Measurements from ENCODE around the gene GAS7. TPM values are rescaled to one million over a fixed set of nuclear protein-coding genes. Genes with fewer than 3 reads are reported as not detected.

The GAS7 gene
- total RNA-seq, 1 experiment from 2014 or later = 6.0 TPM

DNA sequence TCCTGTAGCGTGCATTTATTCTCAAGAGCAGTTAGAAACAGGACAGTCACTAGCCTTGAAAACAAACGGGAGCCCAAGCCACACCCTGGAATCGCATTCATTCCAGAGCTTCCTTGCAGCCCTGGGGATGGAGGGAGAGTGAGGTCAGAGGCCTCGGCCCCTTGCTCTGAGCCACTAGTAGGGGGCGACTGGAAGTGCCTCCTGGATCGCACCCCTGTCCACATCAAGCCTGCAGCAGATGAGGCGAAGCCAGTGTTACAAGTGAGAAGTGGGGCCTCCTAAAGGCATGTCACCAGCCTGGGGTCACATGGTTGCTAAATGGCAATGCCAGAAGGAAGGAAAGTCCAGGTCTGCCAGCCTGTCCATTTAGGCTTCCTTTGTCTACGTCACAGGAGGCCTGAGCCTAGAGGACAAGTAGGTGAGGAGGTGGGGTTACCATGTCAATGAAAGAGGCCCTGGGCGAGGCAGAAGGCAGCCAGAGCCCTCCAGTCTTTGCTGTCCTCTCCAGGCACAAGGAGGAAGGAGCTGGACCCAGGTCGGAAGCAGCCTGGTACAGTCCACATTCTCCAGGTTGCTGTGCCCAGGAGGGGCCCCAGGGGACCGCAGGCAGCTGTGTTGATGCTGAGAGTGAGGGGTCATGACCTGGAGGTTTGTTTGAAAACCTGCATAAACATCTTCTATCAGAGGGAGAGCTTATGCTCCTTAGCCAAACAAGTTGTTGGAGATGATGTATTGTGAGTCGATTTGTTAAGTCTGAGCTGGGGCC, 290.3 kb downstream of the GAS7 start:
- no peaks in the 10 kb centered on the region for H3K79me2 ChIP-seq (ENCODE audit: insufficient read depth, low read length)
- Mint-ChIP-seq H3K27ac (no peak overlapping the region; a peak in 1 of 7 replicates), H3K4me3 (no peak overlapping the region), H3K27me3 (ENCODE audit: low read depth) (peaks cover 10% of the 10 kb centered on the region), H3K36me3 (ENCODE audit: insufficient read depth in 1 of 3, low read depth in 3 of 3) (no peaks in the 10 kb centered on the region; a peak in 1 of 7 replicates), H3K9me3 (peaks cover 0 to 2% of the 10 kb centered on the region in 2 experiments; a peak in 2 of 5 replicates), H3K4me1 (peaks cover 14 to 30% of the 10 kb centered on the region in 2 experiments)
- TF ChIP-seq, protein P1, sequence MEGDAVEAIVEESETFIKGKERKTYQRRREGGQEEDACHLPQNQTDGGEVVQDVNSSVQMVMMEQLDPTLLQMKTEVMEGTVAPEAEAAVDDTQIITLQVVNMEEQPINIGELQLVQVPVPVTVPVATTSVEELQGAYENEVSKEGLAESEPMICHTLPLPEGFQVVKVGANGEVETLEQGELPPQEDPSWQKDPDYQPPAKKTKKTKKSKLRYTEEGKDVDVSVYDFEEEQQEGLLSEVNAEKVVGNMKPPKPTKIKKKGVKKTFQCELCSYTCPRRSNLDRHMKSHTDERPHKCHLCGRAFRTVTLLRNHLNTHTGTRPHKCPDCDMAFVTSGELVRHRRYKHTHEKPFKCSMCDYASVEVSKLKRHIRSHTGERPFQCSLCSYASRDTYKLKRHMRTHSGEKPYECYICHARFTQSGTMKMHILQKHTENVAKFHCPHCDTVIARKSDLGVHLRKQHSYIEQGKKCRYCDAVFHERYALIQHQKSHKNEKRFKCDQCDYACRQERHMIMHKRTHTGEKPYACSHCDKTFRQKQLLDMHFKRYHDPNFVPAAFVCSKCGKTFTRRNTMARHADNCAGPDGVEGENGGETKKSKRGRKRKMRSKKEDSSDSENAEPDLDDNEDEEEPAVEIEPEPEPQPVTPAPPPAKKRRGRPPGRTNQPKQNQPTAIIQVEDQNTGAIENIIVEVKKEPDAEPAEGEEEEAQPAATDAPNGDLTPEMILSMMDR (conservative IDR thresholded peaks at IDR 0.05) = no peak
- no peak overlapping the region for H3K27ac ChIP-seq (ENCODE audit: insufficient read length, low read depth, low read length)
- no peak for DNase-seq
- H3K27me3 ChIP-seq (ENCODE audit: insufficient read depth, low read length) = no peaks in the 10 kb centered on the region
- H3K18ac ChIP-seq (ENCODE audit: insufficient read length, low read depth, low read length) = no peak overlapping the region
- no peak overlapping the region for H2BK20ac ChIP-seq (ENCODE audit: low read depth, low read length, poor library complexity, severe bottlenecking)
- H3T11ph ChIP-seq (ENCODE audit: low read length) = no peak overlapping the region
- H3K4ac ChIP-seq (ENCODE audit: low read depth, low read length) = no peak overlapping the region
- H3K9ac ChIP-seq (ENCODE audit: extremely low read depth, insufficient read length, low read length) = no peak overlapping the region
- WGBS (ENCODE audit: extremely low coverage, insufficient read length, low lambda C conversion rate) = no CpG with 5 or more reads among the region's 12 CpGs
- H3K14ac ChIP-seq (ENCODE audit: insufficient read depth, low read length) = peak overlapping the region; percentile 48; the same call in 1 of the 2 replicates
- no peak overlapping the region for H4K91ac ChIP-seq (ENCODE audit: insufficient read length, low read depth, low read length)
- H2BK15ac ChIP-seq (ENCODE audit: low read depth, low read length) = no peak overlapping the region
- no peak overlapping the region for H4K5ac ChIP-seq (ENCODE audit: insufficient read length, low read depth, low read length)
- no peak overlapping the region for H2BK120ac ChIP-seq (ENCODE audit: low read depth, low read length, poor library complexity, severe bottlenecking)
- H2AFZ ChIP-seq (ENCODE audit: low read length) = no peak overlapping the region
- no peaks in the 10 kb centered on the region for H3K9me3 ChIP-seq (ENCODE audit: control insufficient read depth, low read depth, low read length)
- no peaks in the 10 kb centered on the region for H4K20me1 ChIP-seq (ENCODE audit: control insufficient read depth, insufficient read depth, insufficient read length)
- no peak overlapping the region for H3K56ac ChIP-seq (ENCODE audit: insufficient read length, low read depth, low read length)
- H3K4me2 ChIP-seq (ENCODE audit: insufficient read depth, insufficient read length, low read length) = no peak overlapping the region
- no peak overlapping the region for H3K23ac ChIP-seq (ENCODE audit: insufficient read length, low read depth, low read length)
- no peak overlapping the region for H2BK5ac ChIP-seq (ENCODE audit: insufficient read length, low read length)
- H2BK12ac ChIP-seq (ENCODE audit: insufficient read length, low read depth, low read length) = no peak overlapping the region
- no peaks in the 10 kb centered on the region for H3K23me2 ChIP-seq (ENCODE audit: insufficient read length, low read depth, low read length, poor library complexity, severe bottlenecking)
- no peaks in the 10 kb centered on the region for H3K79me1 ChIP-seq (ENCODE audit: insufficient read depth, low read depth, low read length, poor library complexity, severe bottlenecking)
- no peak overlapping the region for H4K8ac ChIP-seq (replicated peaks; ENCODE audit: insufficient read length, low read depth, low read length)
- H2AK5ac ChIP-seq (ENCODE audit: insufficient read length, low read length) = no peak overlapping the region
- no peaks in the 10 kb centered on the region; the same call in 1 of the 2 replicates for H3K4me1 ChIP-seq (ENCODE audit: insufficient read depth, low read length)
